DMS153 treated with DMSO at 0.1 percent for 48 hours (cell line): ENCODE data around the gene UNC5B.
A peak's percentile ranks its signal among the peaks of the same experiment; 100 is the strongest.
"Not testable (repeated sequence)": the region's sequence is repeated elsewhere in the genome, so short reads cannot be mapped to it uniquely, and the experiment has no call there.

ENCODE experiments used
- DNase-seq: peaks from one replicate; lab custom pipeline; 2025; ENCODE audit not compliant: unreplicated experiment; lab: John Stamatoyannopoulos, UW

Gene UNC5B

GRCh38 chr10:71209352-71209715 lies 3.0 kb upstream of the UNC5B start:
- no peak for DNase-seq

- DNase-seq: no peak
These were observed 2.4 kb upstream of the UNC5B start for GRCh38 chr10:71209731-71210541.

DNA sequence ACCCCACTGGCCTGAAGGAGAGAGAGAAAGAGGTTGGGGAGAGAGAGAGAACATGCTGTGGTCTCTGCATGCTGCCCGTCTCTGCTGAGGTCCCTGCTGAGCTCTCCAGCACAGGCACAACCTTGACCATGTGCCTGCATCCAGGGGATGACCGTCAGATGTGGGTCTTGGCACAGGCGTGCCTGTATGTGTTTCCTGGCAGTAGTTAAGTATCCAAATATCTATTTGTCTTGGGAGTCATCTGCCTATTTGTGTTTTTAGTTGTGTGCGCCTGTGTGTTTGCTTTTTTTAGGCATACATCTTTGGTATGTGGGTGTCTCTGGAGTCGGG lies 1.9 kb upstream of the UNC5B start:
- DNase-seq: no peak

GRCh38 chr10:71211053-71211452 lies 1.3 kb upstream of the UNC5B start:
- DNase-seq: no peak

DNA sequence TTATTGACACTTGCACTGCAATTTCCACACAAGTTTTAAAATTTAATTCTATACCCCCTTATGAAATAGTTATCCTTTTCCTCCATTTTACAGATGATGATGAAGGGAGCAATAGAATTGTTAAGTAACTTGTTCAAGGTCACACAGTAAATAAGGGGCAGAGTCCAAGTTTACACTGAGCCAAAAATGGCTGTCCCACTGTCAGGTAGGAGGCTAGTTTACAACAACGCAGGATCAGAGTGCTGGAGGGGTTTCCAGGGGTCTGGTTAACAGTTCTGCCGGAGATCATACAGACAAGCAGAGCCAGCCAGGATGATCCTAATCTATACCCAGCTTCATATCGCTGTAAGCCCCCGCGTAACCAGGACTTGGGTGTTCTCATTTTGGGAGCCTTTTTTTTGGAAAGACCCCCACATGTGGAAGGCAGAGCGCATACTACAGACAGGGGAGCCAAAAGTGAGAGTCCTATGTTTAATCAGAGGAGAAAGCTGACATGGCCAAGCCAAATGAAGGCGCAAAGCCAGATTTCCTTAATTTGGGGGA lies 524 bp upstream of the UNC5B start:
- DNase-seq: no peak

GRCh38 chr10:71213127-71213621 lies 804 bp downstream of the UNC5B start:
- DNase-seq: peak; percentile 81

DNA sequence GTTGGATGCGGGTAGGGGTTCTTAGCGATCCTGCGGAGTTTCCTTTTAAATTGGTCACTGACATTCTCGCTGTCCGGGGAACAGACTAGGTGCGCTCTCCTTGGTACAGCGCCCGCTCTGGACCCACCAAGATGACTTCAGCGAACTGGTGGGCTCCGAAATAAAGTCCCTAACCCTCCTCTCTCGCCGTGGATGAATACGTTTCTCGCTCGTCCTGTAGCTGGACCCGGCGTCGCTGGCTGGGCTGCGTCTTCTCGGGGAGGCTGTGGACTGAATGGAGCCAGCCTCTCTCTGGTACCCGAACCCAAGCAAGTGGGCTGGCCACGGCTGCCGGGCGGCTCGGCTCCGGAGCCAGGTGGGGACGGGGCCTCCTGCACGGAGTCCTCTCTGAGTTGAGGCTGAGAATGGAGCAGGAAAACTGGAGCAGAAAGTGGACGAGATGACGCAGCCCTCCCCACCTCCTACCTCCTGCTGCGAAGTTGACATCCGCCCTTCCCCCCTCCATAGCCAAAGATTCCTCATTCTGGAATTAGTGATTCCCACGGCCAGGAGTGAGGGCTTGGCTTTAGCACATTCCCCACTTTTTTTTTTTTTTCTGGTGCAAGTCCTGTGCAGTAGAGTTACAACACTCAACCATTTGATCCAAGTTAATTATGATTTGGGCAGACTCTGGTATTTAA lies 1.5 kb downstream of the UNC5B start:
- DNase-seq: no peak

DNA sequence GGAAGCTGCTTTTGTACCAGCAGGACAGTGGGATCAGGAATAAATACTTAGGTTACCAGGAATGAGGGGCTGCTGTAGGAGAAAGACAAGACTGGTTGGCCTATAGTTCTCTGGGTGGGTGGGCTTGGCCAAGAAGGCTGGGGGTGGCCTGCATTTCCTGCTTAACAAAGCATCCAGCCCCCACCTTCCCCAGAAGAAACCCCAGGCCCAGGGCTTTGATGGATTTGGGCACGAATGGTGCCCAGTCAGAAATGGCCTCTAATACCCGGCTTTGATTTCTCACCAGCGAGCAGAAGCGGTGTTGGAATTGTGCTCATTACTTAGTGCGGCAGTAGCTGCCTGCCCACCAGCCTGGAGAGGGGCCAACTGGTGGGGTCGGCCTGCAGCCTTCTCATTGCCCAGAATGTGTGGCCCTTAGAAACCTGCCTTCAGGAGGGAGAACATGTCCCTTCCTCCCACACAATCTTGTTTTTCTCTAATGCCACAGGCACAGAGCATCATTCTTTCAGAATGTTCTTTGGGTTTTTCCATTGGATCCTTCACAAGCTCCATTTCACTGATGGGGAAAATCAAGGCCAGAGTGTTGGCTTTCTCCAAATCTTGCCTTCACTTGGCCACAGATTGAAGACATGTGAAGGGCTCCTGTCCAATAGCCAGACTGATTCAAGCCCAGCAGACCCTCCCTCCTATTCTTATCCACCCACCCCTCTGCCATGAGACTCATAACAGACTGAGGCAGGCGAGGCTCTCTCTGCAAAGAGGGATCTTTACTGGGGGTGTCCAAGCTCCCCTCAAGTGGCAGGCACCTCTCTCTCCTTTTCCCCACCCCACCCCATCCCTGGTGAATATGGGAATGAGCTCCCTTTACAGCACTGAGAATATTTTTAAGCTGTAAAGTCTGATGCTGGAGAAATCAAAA lies 2.5 kb downstream of the UNC5B start:
- DNase-seq: no peak

- no peak for DNase-seq
These were observed 4.0 kb downstream of the UNC5B start for GRCh38 chr10:71216363-71216695.

DNA sequence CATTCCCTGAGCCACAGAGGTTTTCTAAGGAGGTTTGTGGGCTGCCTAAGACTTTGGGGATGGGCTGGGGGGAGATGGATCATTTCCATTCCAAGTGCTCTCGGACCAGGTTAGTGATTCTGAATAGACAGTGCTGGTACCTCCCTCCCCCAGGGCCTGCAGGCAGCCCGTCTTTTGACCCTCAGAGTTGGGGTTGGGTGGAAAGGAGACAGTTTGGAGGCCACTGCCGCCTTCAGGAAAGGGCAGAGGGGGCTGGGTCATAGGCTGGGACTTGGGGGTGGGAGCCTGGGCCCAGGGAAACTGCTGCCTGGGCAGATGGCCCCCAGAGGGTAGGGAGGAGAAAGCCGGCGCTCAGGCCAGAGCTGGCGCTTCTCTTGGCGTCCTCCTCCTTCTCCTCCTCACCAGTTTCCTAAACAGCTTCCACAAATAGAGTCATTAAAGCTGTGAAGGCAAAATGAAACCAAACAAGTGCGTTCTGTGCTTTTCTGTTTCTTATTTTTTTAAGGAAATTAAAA lies 4.4 kb downstream of the UNC5B start:
- no peak for DNase-seq

- DNase-seq: peak; percentile 55
These were observed 5.1 kb downstream of the UNC5B start for GRCh38 chr10:71217266-71218045.

DNA sequence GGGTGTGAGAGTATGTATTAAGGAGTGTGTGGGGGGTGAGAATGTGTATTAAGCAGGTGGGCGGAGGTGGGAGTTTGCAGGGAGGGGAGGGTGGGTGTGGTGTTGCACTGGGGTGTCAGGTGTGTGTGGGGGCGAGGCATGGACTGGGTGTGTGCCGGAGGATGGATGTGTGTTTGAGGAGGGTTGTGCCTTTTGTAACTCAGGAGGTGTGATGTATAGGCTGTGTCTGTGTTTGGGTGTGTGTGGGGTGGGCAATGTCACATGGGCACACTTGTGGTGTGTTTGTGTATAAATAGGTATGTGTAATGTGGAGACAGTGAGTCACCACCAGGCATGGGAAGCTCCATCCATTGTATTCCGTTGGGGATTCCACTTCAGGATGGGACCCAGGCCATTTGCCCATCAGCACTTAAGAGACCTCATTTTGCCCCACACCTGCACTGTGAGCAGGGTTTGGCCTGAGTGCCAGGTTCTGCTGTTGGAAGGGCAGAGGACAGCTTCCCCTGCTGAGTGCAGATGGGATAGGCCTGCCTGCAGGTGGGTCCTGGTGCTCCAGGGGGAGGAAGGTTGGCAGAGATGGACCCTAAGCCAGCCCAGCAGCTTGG lies 5.8 kb downstream of the UNC5B start:
- DNase-seq: peak; percentile 55

GRCh38 chr10:71218651-71219050 lies 6.3 kb downstream of the UNC5B start:
- no peak for DNase-seq

- DNase-seq: not testable (repeated sequence)
These were observed 7.0 kb downstream of the UNC5B start for GRCh38 chr10:71219236-71219917.

DNA sequence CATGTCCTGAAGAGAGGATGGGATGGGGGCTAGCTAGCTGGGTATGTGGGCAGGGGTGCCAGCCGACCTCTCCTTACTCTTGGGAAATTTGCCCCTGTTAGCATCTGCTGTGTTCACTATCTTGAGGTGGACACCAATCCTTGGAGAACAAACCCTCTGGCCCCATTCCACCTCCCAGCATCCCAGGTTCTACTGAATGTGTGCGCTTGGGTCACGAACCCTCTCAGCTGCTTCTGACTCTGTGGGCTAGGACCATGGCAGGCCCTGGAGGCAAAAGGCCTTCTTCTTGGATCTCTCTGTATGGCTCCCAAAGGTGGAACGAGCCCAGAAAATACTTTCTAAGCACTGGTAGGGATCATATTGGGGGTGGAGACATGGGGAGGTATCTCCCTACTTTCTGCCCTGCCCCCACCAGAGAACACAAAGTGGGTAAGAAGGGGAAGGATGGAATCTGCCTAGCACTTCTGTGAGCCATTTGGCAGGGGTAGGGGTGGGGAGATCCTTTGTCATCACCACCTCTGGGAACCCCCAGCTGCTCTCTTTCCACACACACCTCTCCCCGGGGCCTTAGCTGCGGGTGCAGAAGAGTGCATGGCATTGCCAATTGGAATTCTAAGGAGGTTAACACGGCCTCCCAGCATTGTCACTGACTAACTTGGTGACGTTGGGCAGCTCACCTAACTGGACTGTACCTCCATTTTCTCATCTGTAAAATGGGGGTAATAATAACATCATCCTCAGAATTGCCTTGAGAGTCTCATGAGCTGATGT lies 7.7 kb downstream of the UNC5B start:
- DNase-seq: no peak

DNA sequence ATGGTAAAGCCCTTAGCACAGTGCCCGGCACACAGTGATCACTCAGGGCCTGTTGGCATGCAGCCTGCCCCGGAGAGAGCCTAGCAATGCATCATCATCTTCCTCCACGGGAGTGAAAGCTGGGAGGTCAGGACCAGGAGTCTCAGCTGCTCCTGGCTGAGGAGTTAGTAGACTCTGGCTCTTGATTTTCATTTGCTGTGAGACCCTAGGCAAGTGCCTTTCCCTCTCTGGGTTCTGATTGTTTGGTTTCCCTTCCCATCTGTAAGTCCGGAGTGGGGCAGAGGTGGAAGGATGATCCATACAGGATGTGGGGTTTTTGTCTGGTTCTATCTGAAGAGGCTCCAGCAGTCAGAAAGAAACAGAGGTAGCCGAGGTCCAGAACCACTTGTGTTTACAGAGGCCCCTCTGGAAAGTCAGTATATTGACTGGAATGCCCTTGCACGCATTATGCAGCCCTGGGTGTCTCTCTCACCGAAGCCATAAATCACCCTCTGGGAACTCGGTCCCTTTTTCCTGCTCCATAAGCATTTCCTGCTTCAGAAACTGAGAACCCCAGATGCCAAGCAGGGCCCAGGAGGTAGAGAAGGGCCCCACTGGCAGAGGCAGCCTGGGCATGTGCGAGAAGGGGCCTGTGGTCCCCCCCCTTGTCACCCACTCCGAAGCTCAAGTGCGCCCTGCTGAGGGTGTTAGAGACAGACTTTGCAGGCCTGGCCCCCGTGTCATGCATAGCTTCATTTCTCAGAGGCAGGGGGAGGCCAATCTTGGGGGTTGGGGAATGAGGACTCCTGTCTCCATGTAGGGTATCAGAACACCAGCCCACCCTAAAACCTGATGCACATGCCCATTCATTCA lies 8.5 kb downstream of the UNC5B start:
- no peak for DNase-seq

GRCh38 chr10:71221586-71222202 lies 9.3 kb downstream of the UNC5B start:
- DNase-seq: no peak
